HepG2 (cell line): ENCODE measurements around the gene SERTAD1. TPM values are rescaled to one million over a fixed set of nuclear protein-coding genes. Genes with fewer than 3 reads are reported as not detected.
A peak's percentile ranks its signal among the peaks of the same experiment; 100 is the strongest.

Experiments used
- AHR ChIP-seq: IDR thresholded peaks from 2 replicates; pipeline ENCODE4 v1.6.1; 2018; ENCODE audit warnings: missing genetic modification reagents, missing compliant biosample characterization
- HOXA3 ChIP-seq: sonication (generic); formaldehyde crosslinking; IDR thresholded peaks from 2 replicates; pipeline ENCODE4 v1.5.0; 2020; ENCODE audit warnings: missing genetic modification reagents
- JUN ChIP-seq: sonication (generic); formaldehyde crosslinking; IDR thresholded peaks from 2 replicates; pipeline ENCODE4 v1.4.0; 2020; ENCODE audit warnings: mild to moderate bottlenecking, missing genetic modification reagents
- MAFK ChIP-seq, 2 experiments: IDR thresholded peaks in 1 of 2; conservative IDR thresholded peaks in 1 of 2; 2 replicates each; pipeline ENCODE4 v1.6.1; 2011; ENCODE audit warnings: improper control_type of control experiment in 2 of 2, low read length in 2 of 2
- MAZ ChIP-seq, 2 experiments: sonication (generic) in 1 of 2; formaldehyde crosslinking in 1 of 2; IDR thresholded peaks; 2 replicates each; pipeline versions ENCODE4 v1.5.0 to v1.6.1; 2012 to 2020; ENCODE audit warnings: low read depth in 2 of 2, mild to moderate bottlenecking in 2 of 2, borderline replicate concordance in 1 of 2, improper control_type of control experiment in 1 of 2, low read length in 1 of 2, missing genetic modification reagents in 1 of 2, moderate library complexity in 1 of 2
- MLLT10 ChIP-seq: sonication (generic); formaldehyde crosslinking; IDR thresholded peaks from 2 replicates; pipeline ENCODE4 v1.4.0; 2020; ENCODE audit warnings: missing genetic modification reagents
- MXD1 ChIP-seq: sonication (generic); formaldehyde crosslinking; IDR thresholded peaks from 2 replicates; pipeline ENCODE4 v1.4.0; 2020; ENCODE audit warnings: mild to moderate bottlenecking, missing genetic modification reagents
- NFYC ChIP-seq: IDR thresholded peaks from 2 replicates; pipeline ENCODE4 v1.6.1; 2016; ENCODE audit warnings: missing genetic modification reagents, missing compliant biosample characterization
- NR2F2 ChIP-seq: IDR thresholded peaks from 2 replicates; pipeline ENCODE4 v1.6.1; 2012; ENCODE audit warnings: low read depth, inconsistent platforms, borderline replicate concordance
- REPIN1 ChIP-seq: sonication (generic); formaldehyde crosslinking; IDR thresholded peaks from 2 replicates; pipeline ENCODE4 v1.8.0; 2022; ENCODE audit warnings: missing genetic modification reagents, low read depth, mild to moderate bottlenecking, borderline replicate concordance
- RFX1 ChIP-seq: fragments of 450-650 bp; IDR thresholded peaks from 2 replicates; pipeline ENCODE4 v1.6.1; 2017
- SMARCC2 ChIP-seq: fragments of 450-650 bp; IDR thresholded peaks from 2 replicates; pipeline ENCODE4 v1.6.1; 2017; ENCODE audit warnings: antibody characterized with exemption, mild to moderate bottlenecking
- SP4 ChIP-seq: sonication (generic); formaldehyde crosslinking; IDR thresholded peaks from 2 replicates; pipeline ENCODE4 v1.8.1; 2023; ENCODE audit warnings: mild to moderate bottlenecking, missing genetic modification reagents
- TARDBP ChIP-seq: sonication (generic); formaldehyde crosslinking; IDR thresholded peaks from 2 replicates; pipeline ENCODE4 v1.8.0; 2022; ENCODE audit warnings: mild to moderate bottlenecking, missing genetic modification reagents
- ZNF136 ChIP-seq: sonication (generic); formaldehyde crosslinking; IDR thresholded peaks from 2 replicates; pipeline ENCODE4 v1.8.1; 2022; ENCODE audit warnings: low read depth, mild to moderate bottlenecking, moderate library complexity, missing genetic modification reagents
- ZNF547 ChIP-seq: sonication (generic); formaldehyde crosslinking; IDR thresholded peaks from 2 replicates; pipeline ENCODE4 v1.5.1; 2020; ENCODE audit warnings: mild to moderate bottlenecking, missing genetic modification reagents
- ZNF775 ChIP-seq: sonication (generic); formaldehyde crosslinking; IDR thresholded peaks from 2 replicates; pipeline ENCODE4 v1.4.0; 2020; ENCODE audit warnings: missing genetic modification reagents, mild to moderate bottlenecking, moderate library complexity, borderline replicate concordance
- ZNF883 ChIP-seq: sonication (generic); formaldehyde crosslinking; IDR thresholded peaks from 2 replicates; pipeline ENCODE4 v1.5.1; 2020; ENCODE audit warnings: mild to moderate bottlenecking, missing genetic modification reagents; ENCODE audit errors: not compliant biosample characterization
- polyA plus RNA-seq, 8 experiments: library from polyadenylated mRNA; depleted of rRNA in 3 of 8; stranded (reverse) in 7 of 8; unstranded in 1 of 8; fragments of >200 nt; fragmentation: Illumina TruSeq in 4 of 8; extraction: Trizol in 4 of 8; gene quantifications; 2 replicates each; pipeline versions ENCODE4 v1.2.1 to v1.2.3, GENCODE V29; 2011 to 2016; ENCODE audit warnings: low read depth in 4 of 8, missing spikeins in 1 of 8, mixed read lengths in 1 of 8; ENCODE audit not compliant: insufficient read depth in 1 of 8
- total RNA-seq, 5 experiments: library from RNA; depleted of rRNA; stranded (reverse); fragments of >200 nt; fragmentation: Illumina TruSeq; extraction: Trizol; gene quantifications; 2 replicates each; pipeline ENCODE4 v1.2.3, GENCODE V29; 2016; ENCODE audit warnings: low read depth in 1 of 5
- TF ChIP-seq, protein P1 (sequence below): sonication (generic); formaldehyde crosslinking; IDR thresholded peaks from 2 replicates; pipeline ENCODE4 v1.5.1; 2020; ENCODE audit warnings: missing genetic modification reagents, mild to moderate bottlenecking, borderline replicate concordance
- TF ChIP-seq, protein P2 (sequence below): sonication (generic); formaldehyde crosslinking; IDR thresholded peaks from 2 replicates; pipeline ENCODE4 v1.4.0; 2020; ENCODE audit warnings: mild to moderate bottlenecking, missing genetic modification reagents, borderline replicate concordance
- TF ChIP-seq, protein P3 (sequence below): sonication (generic); formaldehyde crosslinking; conservative IDR thresholded peaks from 2 replicates; pipeline ENCODE4 v1.4.0; 2020; ENCODE audit warnings: missing genetic modification reagents

The SERTAD1 gene
- total and polyA plus RNA-seq, 2 of the 13 experiments (the other 11 are each of a cell fraction or from before 2014, with no cell fraction given): 4.3 to 4.5 TPM

DNA sequence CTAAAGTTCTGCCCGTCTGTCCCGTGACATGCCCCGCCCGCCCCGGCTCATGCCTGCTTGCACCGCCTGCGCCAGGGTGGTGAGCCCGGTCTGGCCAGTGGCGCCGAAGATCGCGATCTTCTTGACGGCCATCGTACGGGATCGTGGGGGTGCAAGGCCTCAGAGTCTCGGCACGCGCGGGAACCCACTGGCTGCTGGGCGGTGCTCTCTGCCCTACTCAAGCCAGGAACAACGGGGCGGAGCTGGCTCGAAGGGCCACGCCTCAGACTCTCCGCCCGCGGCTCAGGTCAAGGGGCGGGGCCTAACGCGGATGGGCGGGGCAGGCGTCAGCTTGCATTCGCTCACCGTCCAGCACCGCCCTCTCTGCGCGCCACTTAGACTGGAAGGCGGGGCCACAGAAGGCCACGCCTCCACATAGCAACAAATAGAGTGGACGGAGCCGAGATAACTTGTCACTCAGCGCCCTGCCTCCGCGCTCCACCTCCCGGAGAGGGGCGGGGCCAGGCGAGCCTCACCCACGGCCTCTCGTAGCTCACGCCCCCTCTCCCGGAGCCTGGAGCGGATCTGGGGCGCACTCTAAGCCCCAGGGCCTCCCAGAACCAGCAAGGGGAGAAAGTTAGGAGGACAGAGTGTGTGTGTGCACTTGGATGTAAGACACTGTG lies 39.9 kb upstream of the SERTAD1 start, which contains the start of gene BLVRB (continued):
- peak; percentile 86; the same call in 1 of the 2 replicates for TF ChIP-seq ZNF136
- TF ChIP-seq, protein P1, sequence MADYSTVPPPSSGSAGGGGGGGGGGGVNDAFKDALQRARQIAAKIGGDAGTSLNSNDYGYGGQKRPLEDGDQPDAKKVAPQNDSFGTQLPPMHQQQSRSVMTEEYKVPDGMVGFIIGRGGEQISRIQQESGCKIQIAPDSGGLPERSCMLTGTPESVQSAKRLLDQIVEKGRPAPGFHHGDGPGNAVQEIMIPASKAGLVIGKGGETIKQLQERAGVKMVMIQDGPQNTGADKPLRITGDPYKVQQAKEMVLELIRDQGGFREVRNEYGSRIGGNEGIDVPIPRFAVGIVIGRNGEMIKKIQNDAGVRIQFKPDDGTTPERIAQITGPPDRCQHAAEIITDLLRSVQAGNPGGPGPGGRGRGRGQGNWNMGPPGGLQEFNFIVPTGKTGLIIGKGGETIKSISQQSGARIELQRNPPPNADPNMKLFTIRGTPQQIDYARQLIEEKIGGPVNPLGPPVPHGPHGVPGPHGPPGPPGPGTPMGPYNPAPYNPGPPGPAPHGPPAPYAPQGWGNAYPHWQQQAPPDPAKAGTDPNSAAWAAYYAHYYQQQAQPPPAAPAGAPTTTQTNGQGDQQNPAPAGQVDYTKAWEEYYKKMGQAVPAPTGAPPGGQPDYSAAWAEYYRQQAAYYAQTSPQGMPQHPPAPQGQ (CRISPR knock-in tag): no peak
- TF ChIP-seq, protein P2, sequence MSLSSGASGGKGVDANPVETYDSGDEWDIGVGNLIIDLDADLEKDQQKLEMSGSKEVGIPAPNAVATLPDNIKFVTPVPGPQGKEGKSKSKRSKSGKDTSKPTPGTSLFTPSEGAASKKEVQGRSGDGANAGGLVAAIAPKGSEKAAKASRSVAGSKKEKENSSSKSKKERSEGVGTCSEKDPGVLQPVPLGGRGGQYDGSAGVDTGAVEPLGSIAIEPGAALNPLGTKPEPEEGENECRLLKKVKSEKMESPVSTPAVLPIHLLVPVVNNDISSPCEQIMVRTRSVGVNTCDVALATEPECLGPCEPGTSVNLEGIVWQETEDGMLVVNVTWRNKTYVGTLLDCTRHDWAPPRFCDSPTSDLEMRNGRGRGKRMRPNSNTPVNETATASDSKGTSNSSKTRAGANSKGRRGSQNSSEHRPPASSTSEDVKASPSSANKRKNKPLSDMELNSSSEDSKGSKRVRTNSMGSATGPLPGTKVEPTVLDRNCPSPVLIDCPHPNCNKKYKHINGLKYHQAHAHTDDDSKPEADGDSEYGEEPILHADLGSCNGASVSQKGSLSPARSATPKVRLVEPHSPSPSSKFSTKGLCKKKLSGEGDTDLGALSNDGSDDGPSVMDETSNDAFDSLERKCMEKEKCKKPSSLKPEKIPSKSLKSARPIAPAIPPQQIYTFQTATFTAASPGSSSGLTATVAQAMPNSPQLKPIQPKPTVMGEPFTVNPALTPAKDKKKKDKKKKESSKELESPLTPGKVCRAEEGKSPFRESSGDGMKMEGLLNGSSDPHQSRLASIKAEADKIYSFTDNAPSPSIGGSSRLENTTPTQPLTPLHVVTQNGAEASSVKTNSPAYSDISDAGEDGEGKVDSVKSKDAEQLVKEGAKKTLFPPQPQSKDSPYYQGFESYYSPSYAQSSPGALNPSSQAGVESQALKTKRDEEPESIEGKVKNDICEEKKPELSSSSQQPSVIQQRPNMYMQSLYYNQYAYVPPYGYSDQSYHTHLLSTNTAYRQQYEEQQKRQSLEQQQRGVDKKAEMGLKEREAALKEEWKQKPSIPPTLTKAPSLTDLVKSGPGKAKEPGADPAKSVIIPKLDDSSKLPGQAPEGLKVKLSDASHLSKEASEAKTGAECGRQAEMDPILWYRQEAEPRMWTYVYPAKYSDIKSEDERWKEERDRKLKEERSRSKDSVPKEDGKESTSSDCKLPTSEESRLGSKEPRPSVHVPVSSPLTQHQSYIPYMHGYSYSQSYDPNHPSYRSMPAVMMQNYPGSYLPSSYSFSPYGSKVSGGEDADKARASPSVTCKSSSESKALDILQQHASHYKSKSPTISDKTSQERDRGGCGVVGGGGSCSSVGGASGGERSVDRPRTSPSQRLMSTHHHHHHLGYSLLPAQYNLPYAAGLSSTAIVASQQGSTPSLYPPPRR (CRISPR knock-in tag): peak; percentile 22; the same call in 1 of the 2 replicates
- no peak for TF ChIP-seq AHR
- no peak for TF ChIP-seq ZNF775 (CRISPR knock-in tag)
- no peak for TF ChIP-seq NR2F2
- TF ChIP-seq REPIN1 (CRISPR knock-in tag): peak; percentile 43; the same call in 1 of the 2 replicates
- TF ChIP-seq MAFK (conservative IDR thresholded peaks at IDR 0.05 in 1 of 2, IDR thresholded peaks at IDR 0.05 in 1 of 2; ENCODE audit: low read length in 2 of 2): no peak
- peak; percentile 29; the same call in 1 of the 2 replicates for TF ChIP-seq RFX1
- peak; percentile 72 for TF ChIP-seq NFYC (CRISPR knock-in tag)
- peak; percentile 52 for TF ChIP-seq ZNF883 (CRISPR knock-in tag)
- TF ChIP-seq HOXA3 (CRISPR knock-in tag): peak; percentile 61
- peak; percentile 98 for TF ChIP-seq SP4 (CRISPR knock-in tag)
- TF ChIP-seq SMARCC2: no peak
- TF ChIP-seq TARDBP (CRISPR knock-in tag): peak; percentile 62
- no peak for TF ChIP-seq MLLT10 (CRISPR knock-in tag)
- peak; percentile 82; the same call in 1 of the 2 replicates for TF ChIP-seq ZNF547 (CRISPR knock-in tag)
- peak; percentile 63; the same call in 1 of the 2 replicates for TF ChIP-seq MXD1 (CRISPR knock-in tag)
- TF ChIP-seq, protein P3, sequence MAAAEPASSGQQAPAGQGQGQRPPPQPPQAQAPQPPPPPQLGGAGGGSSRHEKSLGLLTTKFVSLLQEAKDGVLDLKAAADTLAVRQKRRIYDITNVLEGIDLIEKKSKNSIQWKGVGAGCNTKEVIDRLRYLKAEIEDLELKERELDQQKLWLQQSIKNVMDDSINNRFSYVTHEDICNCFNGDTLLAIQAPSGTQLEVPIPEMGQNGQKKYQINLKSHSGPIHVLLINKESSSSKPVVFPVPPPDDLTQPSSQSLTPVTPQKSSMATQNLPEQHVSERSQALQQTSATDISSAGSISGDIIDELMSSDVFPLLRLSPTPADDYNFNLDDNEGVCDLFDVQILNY (CRISPR knock-in tag): peak; percentile 56; the same call in 1 of the 2 replicates
- peak; percentile 13; the same call in 1 of the 2 replicates for TF ChIP-seq MAZ (IDR thresholded peaks at IDR 0.05; ENCODE audit: borderline replicate concordance, low read depth, low read length)
- TF ChIP-seq MAZ (CRISPR knock-in tag; IDR thresholded peaks at IDR 0.05; ENCODE audit: low read depth): no peak
- 0 out of 2 replicates have a peak, but pooled peaks have one; percentile 38 for TF ChIP-seq JUN
